ENCODE measurements around the gene NEK7.

DNA sequence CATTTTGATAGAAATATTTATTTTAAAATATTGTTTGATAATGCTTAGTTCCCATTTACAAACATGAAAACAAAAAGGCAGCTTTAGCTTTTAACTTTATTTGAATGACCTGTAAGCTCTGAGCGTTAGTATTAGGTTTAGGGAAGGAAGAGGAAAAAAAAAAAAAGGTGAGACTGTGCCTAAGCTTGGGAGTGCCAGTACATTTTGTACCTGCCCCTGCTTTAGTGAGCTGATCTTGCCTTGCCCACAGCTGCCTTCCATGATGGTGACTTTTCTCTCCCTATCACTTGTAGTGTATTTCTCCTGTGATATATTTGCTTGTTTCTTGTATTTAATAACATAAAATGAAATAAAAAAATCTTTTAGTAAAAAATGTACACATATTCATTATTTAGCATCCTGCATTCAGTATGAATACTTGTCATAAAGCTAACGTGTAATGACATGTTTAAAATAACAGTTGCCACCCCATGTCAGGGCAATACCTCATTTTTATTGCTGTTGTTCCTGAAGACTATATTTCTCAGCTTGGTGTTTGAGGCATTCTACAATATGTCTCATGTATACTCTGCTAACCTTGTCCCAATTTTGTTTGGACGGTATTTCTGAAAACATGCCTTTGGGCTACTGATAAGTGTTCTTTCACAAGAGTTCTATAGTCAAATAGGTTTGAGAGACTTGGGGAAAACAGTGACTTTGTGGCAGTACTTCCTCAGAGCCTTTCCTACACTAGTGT lies 76.3 kb downstream of the NEK7 start:
- TF ChIP-seq POLR2A (IDR thresholded peaks at IDR 0.05): no peak
- TF ChIP-seq, protein P1, sequence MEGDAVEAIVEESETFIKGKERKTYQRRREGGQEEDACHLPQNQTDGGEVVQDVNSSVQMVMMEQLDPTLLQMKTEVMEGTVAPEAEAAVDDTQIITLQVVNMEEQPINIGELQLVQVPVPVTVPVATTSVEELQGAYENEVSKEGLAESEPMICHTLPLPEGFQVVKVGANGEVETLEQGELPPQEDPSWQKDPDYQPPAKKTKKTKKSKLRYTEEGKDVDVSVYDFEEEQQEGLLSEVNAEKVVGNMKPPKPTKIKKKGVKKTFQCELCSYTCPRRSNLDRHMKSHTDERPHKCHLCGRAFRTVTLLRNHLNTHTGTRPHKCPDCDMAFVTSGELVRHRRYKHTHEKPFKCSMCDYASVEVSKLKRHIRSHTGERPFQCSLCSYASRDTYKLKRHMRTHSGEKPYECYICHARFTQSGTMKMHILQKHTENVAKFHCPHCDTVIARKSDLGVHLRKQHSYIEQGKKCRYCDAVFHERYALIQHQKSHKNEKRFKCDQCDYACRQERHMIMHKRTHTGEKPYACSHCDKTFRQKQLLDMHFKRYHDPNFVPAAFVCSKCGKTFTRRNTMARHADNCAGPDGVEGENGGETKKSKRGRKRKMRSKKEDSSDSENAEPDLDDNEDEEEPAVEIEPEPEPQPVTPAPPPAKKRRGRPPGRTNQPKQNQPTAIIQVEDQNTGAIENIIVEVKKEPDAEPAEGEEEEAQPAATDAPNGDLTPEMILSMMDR (IDR thresholded peaks at IDR 0.05): no peak

Measured in tibial nerve (tissue), 3 donors.